ENCODE measurements around the gene ATP7A.
"Not testable (repeated sequence)": the region's sequence is repeated elsewhere in the genome, so short reads cannot be mapped to it uniquely, and the experiment has no call there.

The ATP7A gene

GRCh38 chrX:78042601-78043000, 132.1 kb downstream of the ATP7A start:
- DNase-seq = no peak

DNA sequence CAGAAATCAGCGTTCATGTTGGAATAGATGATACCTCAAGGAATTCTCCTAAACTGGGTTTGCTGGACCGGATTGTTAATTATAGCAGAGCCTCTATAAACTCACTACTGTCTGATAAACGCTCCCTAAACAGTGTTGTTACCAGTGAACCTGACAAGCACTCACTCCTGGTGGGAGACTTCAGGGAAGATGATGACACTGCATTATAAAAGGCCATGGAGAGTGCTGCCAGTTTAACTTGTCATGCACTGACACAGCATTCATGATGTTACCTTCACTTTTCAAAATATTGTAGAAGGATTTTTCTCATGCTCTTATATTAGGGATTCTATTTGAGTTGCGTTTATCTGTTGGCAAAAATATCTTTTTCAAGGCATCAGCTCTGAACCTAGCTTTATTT, 135.9 kb downstream of the ATP7A start:
- DNase-seq = no peak

DNA sequence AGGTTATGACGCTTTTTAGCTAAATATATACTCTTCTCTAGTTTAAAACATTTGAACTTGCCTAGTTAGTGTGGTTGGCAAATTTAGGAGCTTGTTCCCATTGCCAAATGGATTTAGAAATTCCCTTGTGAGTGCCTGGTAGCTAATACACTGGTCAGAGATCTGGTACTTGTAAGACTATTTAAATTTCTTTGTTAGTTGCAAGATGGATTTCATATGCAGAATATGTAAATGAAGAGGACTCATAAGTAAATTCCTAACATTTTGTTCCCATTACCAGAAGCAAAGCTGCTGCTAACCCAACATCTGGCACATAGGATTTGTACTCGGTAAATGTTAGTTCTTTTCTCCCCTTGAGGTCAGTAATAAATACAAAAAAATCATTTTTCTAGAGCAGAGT, 137.6 kb downstream of the ATP7A start:
- no peak for DNase-seq

GRCh38 chrX:78063687-78064086, 153.2 kb downstream of the ATP7A start:
- no peak for DNase-seq

DNA sequence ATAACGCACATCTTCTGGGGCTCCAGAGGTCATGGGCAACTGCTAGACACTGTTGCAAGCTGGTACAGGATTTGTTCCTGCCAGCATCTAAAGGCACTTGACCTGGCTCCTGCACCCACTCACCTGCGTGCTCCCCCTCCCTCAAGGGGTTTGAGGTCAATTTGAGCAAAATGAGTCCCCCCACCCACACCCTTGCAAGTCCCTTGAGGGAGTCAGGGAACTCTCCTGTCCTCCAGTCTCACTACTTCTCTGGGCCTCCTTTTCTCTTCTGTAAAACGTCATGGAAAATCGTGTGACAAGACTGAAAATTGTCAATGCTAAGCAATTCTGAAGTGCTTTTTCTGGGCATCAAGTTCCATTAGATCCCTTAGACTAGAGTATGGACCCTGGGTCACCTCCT, 153.7 kb downstream of the ATP7A start:
- no peak for DNase-seq

- DNase-seq = peak; percentile 35 to 71 (median 69)
Measured at GRCh38 chrX:78064698-78065601, 154.5 kb downstream of the ATP7A start.

GRCh38 chrX:78066110-78066509, 155.6 kb downstream of the ATP7A start:
- DNase-seq = no peak

DNA sequence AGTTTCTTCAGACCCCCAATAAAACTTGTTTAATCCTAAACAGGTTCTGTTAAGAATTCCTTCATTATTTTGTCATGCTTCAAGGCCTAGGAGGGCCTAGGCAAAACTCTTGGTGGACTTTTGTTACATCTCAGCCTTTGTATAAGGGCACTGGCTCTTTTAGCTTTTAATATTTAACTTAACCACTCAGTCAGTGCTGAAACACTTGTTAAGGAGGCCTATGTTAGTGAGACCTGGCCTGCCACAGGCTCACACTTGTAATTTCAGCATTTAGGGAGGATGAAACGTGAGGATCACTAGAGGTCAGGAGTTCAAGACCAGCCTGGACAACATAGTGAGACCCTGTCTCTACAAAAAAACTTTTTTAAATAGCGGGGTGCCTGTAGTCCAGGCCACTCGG, 160.8 kb downstream of the ATP7A start:
- DNase-seq = no peak

GRCh38 chrX:78073147-78074077, 162.9 kb downstream of the ATP7A start:
- DNase-seq = not testable (repeated sequence)

GRCh38 chrX:78074088-78074487, 163.6 kb downstream of the ATP7A start:
- no peak for DNase-seq

- DNase-seq = no peak
Measured at GRCh38 chrX:78075787-78076389, 165.4 kb downstream of the ATP7A start.

DNA sequence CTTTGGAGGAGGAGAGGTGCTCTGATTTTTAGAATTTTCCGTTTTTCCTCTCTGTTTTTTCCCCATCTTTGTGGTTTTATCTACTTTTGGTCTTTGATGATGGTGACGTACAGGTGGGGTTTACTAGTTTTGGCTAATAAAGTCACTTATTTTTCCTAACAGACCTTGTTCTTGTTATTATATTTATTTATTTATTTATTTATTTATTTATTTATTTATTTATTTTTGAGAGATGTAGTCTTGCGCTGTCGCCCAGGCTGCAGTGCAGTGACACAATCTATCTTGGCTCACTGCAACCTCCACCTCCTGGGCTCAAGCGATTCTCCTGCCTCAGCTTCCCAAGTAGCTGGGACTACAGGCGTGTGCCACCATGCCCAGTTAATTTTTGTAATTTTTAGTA, 170.9 kb downstream of the ATP7A start:
- DNase-seq = not testable (repeated sequence)

DNA sequence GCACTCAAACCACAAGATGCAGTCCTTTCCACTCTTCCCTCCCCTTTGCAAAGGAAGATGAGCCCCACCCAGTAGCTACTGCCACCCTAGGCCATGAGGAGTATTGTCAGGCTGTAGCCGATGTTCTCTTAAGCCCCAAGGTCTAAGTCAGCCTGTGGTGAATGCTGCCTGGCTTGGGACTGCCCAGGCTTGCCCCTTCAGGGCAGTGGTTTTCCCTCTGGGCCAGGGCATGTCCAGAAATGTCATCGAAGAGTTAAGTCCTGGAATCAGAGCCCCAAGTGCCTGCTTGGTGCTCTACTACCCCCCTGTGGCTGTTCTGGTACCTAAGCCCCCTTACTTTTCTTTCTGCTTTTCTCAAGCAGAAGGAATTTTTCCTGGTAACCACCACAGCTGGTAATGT, 181.8 kb downstream of the ATP7A start:
- DNase-seq = peak; percentile 34 to 41 (median 41)

DNA sequence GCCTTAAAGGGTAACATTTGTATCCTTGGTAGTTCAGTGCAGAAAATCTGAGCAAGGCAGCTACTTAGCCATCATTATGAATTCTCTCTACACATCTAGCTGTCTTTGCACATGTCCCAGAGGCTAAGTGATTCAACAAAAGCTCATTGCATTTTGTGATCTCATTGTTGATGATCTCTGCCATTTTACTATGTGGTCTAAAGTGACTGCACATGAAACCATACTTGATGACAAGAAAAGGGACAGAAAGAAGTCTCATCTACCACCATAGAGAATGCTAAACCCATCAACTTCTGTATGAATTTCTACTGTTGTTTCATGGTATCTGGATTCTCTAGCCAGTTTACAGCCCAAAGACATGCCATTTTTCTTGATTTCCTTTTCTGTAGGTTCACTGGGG, 187.6 kb downstream of the ATP7A start:
- DNase-seq = no peak
